Astrocyte (in vitro differentiated cells and primary cell): ENCODE measurements around the gene HPRT1. TPM values are rescaled to one million over a fixed set of nuclear protein-coding genes. Genes with fewer than 3 reads are reported as not detected.

Experiments used
- DNase-seq: peaks from one replicate; pipeline ENCODE4 v3.0.0-alpha.2; 2010; ENCODE audit warnings: low read depth
- FAIRE-seq: peaks from 2 replicates; lab custom pipeline; 2011; peaks lifted over from hg19 to GRCh38; lab: Jason Lieb, UNC
- H2AFZ ChIP-seq: 2 replicates; pipeline ENCODE4 v1.6.0; 2012; ENCODE audit warnings: low read depth, low read length, inconsistent platforms
- H3K27ac ChIP-seq: 2 replicates; pipeline ENCODE4 v1.5.1; 2011; ENCODE audit warnings: low read depth, low read length, inconsistent platforms
- H3K27me3 ChIP-seq: 2 replicates; pipeline ENCODE4 v1.6.0; 2011; ENCODE audit warnings: low read length, inconsistent platforms; ENCODE audit not compliant: insufficient read depth
- H3K36me3 ChIP-seq: 2 replicates; pipeline ENCODE4 v1.5.1; 2011; ENCODE audit warnings: low read length, inconsistent platforms; ENCODE audit not compliant: insufficient read depth
- H3K4me1 ChIP-seq: 2 replicates; pipeline ENCODE4 v1.5.1; 2011; ENCODE audit warnings: low read length, inconsistent platforms; ENCODE audit not compliant: insufficient read depth
- H3K4me2 ChIP-seq: 2 replicates; pipeline ENCODE4 v1.6.0; 2012; ENCODE audit warnings: low read length, inconsistent platforms
- H3K4me3 ChIP-seq: 2 replicates; pipeline ENCODE4 v1.5.1; 2011; ENCODE audit warnings: low read depth, mild to moderate bottlenecking, low read length, inconsistent platforms; ENCODE audit not compliant: insufficient read depth
- H3K79me2 ChIP-seq: 2 replicates; pipeline ENCODE4 v1.6.0; 2012; ENCODE audit warnings: mild to moderate bottlenecking, low read length, inconsistent platforms; ENCODE audit not compliant: insufficient read depth
- H3K9ac ChIP-seq: 2 replicates; pipeline ENCODE4 v1.6.0; 2012; ENCODE audit warnings: mild to moderate bottlenecking, low read length, inconsistent platforms
- H3K9me3 ChIP-seq: 2 replicates; pipeline ENCODE4 v1.5.1; 2012; ENCODE audit warnings: low read depth, mild to moderate bottlenecking, low read length, inconsistent platforms; ENCODE audit not compliant: insufficient read depth
- H4K20me1 ChIP-seq: 2 replicates; pipeline ENCODE4 v1.6.0; 2012; ENCODE audit warnings: low read length, inconsistent platforms; ENCODE audit not compliant: insufficient read depth
- H3K27ac Mint-ChIP-seq: one replicate; pipeline ENCODE4 v1.8.0; 2021; ENCODE audit warnings: mild to moderate bottlenecking, mixed read lengths; ENCODE audit not compliant: unreplicated experiment
- H3K27me3 Mint-ChIP-seq: one replicate; pipeline ENCODE4 v1.8.0; 2021; ENCODE audit warnings: low read depth, mixed read lengths; ENCODE audit not compliant: unreplicated experiment
- H3K36me3 Mint-ChIP-seq: one replicate; pipeline ENCODE4 v1.8.0; 2021; ENCODE audit warnings: low read depth, mixed read lengths; ENCODE audit not compliant: unreplicated experiment
- H3K4me1 Mint-ChIP-seq: one replicate; pipeline ENCODE4 v1.8.0; 2021; ENCODE audit warnings: low read depth, mixed read lengths; ENCODE audit not compliant: unreplicated experiment
- H3K4me3 Mint-ChIP-seq: one replicate; pipeline ENCODE4 v1.8.0; 2021; ENCODE audit warnings: mild to moderate bottlenecking, moderate library complexity, mixed read lengths; ENCODE audit not compliant: unreplicated experiment
- H3K9me3 Mint-ChIP-seq: one replicate; pipeline ENCODE4 v1.8.0; 2021; ENCODE audit warnings: mild to moderate bottlenecking, mixed read lengths; ENCODE audit not compliant: unreplicated experiment
- CTCF ChIP-seq: IDR thresholded peaks from 2 replicates; pipeline ENCODE4 v1.5.1; 2011; ENCODE audit warnings: low read depth, mild to moderate bottlenecking, inconsistent platforms, low read length, moderate library complexity; ENCODE audit not compliant: insufficient read depth
- EZH2 ChIP-seq: IDR thresholded peaks from 2 replicates; pipeline ENCODE4 v1.6.1; 2012; ENCODE audit warnings: mild to moderate bottlenecking, low read length, inconsistent platforms; ENCODE audit not compliant: insufficient read depth
- total RNA-seq: library from RNA; stranded (reverse); gene quantifications from 2 replicates; pipeline ENCODE4 v1.2.1, GENCODE V29; 2021

HPRT1 gene
- total RNA-seq, 1 donor from 2014 or later, result 20.2 TPM

- Histone ChIP-seq H3K9ac (no peak overlapping the region), H4K20me1 (no peaks in the 10 kb centered on the region), H2AFZ (no peak overlapping the region), H3K27ac (no peak overlapping the region), H3K27me3 (no peaks in the 10 kb centered on the region), H3K36me3 (no peaks in the 10 kb centered on the region), H3K4me1 (peaks cover 11% of the 10 kb centered on the region), H3K4me2 (no peak overlapping the region), H3K9me3 (no peaks in the 10 kb centered on the region), H3K4me3 (no peak overlapping the region), H3K79me2 (no peaks in the 10 kb centered on the region)
- H3K27ac Mint-ChIP-seq, result no peak overlapping the region
- no peaks in the 10 kb centered on the region for H3K9me3 Mint-ChIP-seq
- no peaks in the 10 kb centered on the region for H3K36me3 Mint-ChIP-seq
- no peak for DNase-seq
- H3K4me3 Mint-ChIP-seq, result no peak overlapping the region
- H3K4me1 Mint-ChIP-seq, result peaks cover 11% of the 10 kb centered on the region
- TF ChIP-seq EZH2, result no peak
- no peak for TF ChIP-seq CTCF
- FAIRE-seq, result peak; percentile 70
- peaks cover 7% of the 10 kb centered on the region for H3K27me3 Mint-ChIP-seq
Measured at GRCh38 chrX:134533952-134534351, 74.0 kb downstream of the HPRT1 start.

- Histone ChIP-seq H3K36me3 (no peaks in the 10 kb centered on the region), H2AFZ (no peak overlapping the region), H3K27ac (peak overlapping the region; percentile 67), H3K4me2 (peak overlapping the region; percentile 63), H3K4me3 (no peak overlapping the region), H3K4me1 (peaks cover 11% of the 10 kb centered on the region), H3K27me3 (no peaks in the 10 kb centered on the region), H3K9me3 (no peaks in the 10 kb centered on the region), H3K79me2 (no peaks in the 10 kb centered on the region), H4K20me1 (no peaks in the 10 kb centered on the region), H3K9ac (peak overlapping the region; percentile 51)
- DNase-seq, result peak; percentile 54
- Mint-ChIP-seq H3K9me3 (no peaks in the 10 kb centered on the region), H3K27ac (peak overlapping the region; percentile 85), H3K36me3 (no peaks in the 10 kb centered on the region), H3K4me3 (no peak overlapping the region), H3K27me3 (peaks cover 7% of the 10 kb centered on the region), H3K4me1 (peaks cover 13% of the 10 kb centered on the region)
- TF ChIP-seq CTCF, result no peak
- TF ChIP-seq EZH2, result no peak
- peak; percentile 76 for FAIRE-seq
Measured at GRCh38 chrX:134537179-134537955, 77.4 kb downstream of the HPRT1 start.

GRCh38 chrX:134538316-134538715 is 78.4 kb downstream of the HPRT1 start:
- H3K36me3 ChIP-seq, result no peaks in the 10 kb centered on the region
- H4K20me1 ChIP-seq, result no peaks in the 10 kb centered on the region
- H3K9ac ChIP-seq, result no peak overlapping the region
- DNase-seq, result no peak
- no peak overlapping the region for H3K4me3 ChIP-seq
- Mint-ChIP-seq H3K27ac (no peak overlapping the region), H3K9me3 (no peaks in the 10 kb centered on the region), H3K4me1 (peaks cover 19% of the 10 kb centered on the region), H3K27me3 (peaks cover 7% of the 10 kb centered on the region), H3K36me3 (no peaks in the 10 kb centered on the region), H3K4me3 (no peak overlapping the region)
- no peaks in the 10 kb centered on the region for H3K27me3 ChIP-seq
- peak; percentile 23 for FAIRE-seq
- no peak overlapping the region for H2AFZ ChIP-seq
- H3K9me3 ChIP-seq, result no peaks in the 10 kb centered on the region
- peaks cover 11% of the 10 kb centered on the region for H3K4me1 ChIP-seq
- no peaks in the 10 kb centered on the region for H3K79me2 ChIP-seq
- H3K4me2 ChIP-seq, result no peak overlapping the region
- no peak for TF ChIP-seq EZH2
- no peak for TF ChIP-seq CTCF
- H3K27ac ChIP-seq, result no peak overlapping the region
